K562 (cell line): ENCODE measurements around the gene MRPS33. TPM values are rescaled to one million over a fixed set of nuclear protein-coding genes. Genes with fewer than 3 reads are reported as not detected.

Experiments used
- ATAC-seq: fragments of 200-7000 bp; cut with Tn5 transposase; 3 replicates; pipeline ENCODE4 v1.9.1; 2020; ENCODE audit warnings: moderate library complexity
- BruUV-seq: library from RNA; stranded (reverse); fragments of 400-500 nt; replicated peaks from 2 replicates; lab custom pipeline; 2021; lab: Mats Ljungman, UMichigan
- CTCF ChIA-PET: fragments of 300-600 bp; formaldehyde crosslinking; extraction: SDS; loops from one replicate; lab custom pipeline; 2021; ENCODE audit warnings: low intra/inter-chr PET ratio; lab: Yijun Ruan, JAX
- POLR2A ChIA-PET: fragments of 300-600, 350-650 bp; sonication (Branson Sonifier 250); formaldehyde crosslinking; extraction: SDS; loops from one replicate; lab custom pipeline; 2021; ENCODE audit warnings: antibody characterized with exemption, inconsistent platforms; lab: Yijun Ruan, JAX
- DNase-seq, 4 experiments: peaks; one replicate each; pipeline versions ENCODE4 v3.0.0 to v3.0.0-alpha.2; 2011 to 2018; ENCODE audit warnings: low spot score in 3 of 4, mixed read lengths in 3 of 4; ENCODE audit errors: extremely low read depth in 1 of 4
- FAIRE-seq: peaks from 2 replicates; lab custom pipeline; 2011; peaks lifted over from hg19 to GRCh38; lab: Jason Lieb, UNC
- H2AFZ ChIP-seq: 2 replicates; pipeline ENCODE4 v1.6.0; 2011; ENCODE audit warnings: low read depth, low read length, control low read depth, inconsistent platforms
- H3K27ac ChIP-seq: fragments of 200-600 bp; 3 replicates; pipeline ENCODE4 v1.8.0; 2011; ENCODE audit warnings: low read depth, mild to moderate bottlenecking, control low read depth, inconsistent platforms, low read length, moderate library complexity, mixed read lengths; ENCODE audit errors: extremely low read depth
- H3K27me3 ChIP-seq, 2 experiments: fragments of 300-600 bp in 1 of 2; 2 replicates in 1 of 2; 3 replicates in 1 of 2; pipeline versions ENCODE4 v1.6.0 to v1.8.0; 2011; ENCODE audit warnings: inconsistent platforms in 2 of 2, low read length in 2 of 2, mild to moderate bottlenecking in 1 of 2, mixed read lengths in 1 of 2, moderate library complexity in 1 of 2; ENCODE audit not compliant: control insufficient read depth in 2 of 2, insufficient read depth in 2 of 2
- H3K36me3 ChIP-seq: fragments of 300-600 bp; 3 replicates; pipeline ENCODE4 v1.8.0; 2011; ENCODE audit warnings: mild to moderate bottlenecking, low read length, inconsistent platforms; ENCODE audit not compliant: control insufficient read depth, insufficient read depth
- H3K4me1 ChIP-seq, 2 experiments: fragments of 200-600 bp in 1 of 2; replicated peaks in 1 of 2; 2 replicates in 1 of 2; 3 replicates in 1 of 2; pipeline versions ENCODE4 v1.5.1 to v1.8.0; 2011; ENCODE audit warnings: inconsistent platforms in 2 of 2, low read length in 2 of 2, mild to moderate bottlenecking in 1 of 2, mixed read lengths in 1 of 2, moderate library complexity in 1 of 2; ENCODE audit not compliant: control insufficient read depth in 2 of 2, insufficient read depth in 2 of 2
- H3K4me2 ChIP-seq: 2 replicates; pipeline ENCODE4 v1.6.1; 2011; ENCODE audit warnings: low read length, control low read depth, inconsistent platforms, mixed read lengths; ENCODE audit not compliant: insufficient read depth
- H3K4me3 ChIP-seq: fragments of 200-600 bp; sonication (generic), shearing (Covaris generic); 2 replicates; pipeline ENCODE4 v1.5.1; 2016; ENCODE audit warnings: control low read depth, inconsistent platforms
- H3K79me2 ChIP-seq: fragments of 200-600 bp; 3 replicates; pipeline ENCODE4 v1.8.0; 2011; ENCODE audit warnings: low read length, inconsistent platforms; ENCODE audit not compliant: control insufficient read depth, insufficient read depth
- H3K9ac ChIP-seq, 2 experiments: 2 replicates each; pipeline versions ENCODE4 v1.6.0 to v1.6.1; 2011; ENCODE audit warnings: low read depth in 2 of 2, low read length in 2 of 2, control low read depth in 1 of 2, inconsistent platforms in 1 of 2, mild to moderate bottlenecking in 1 of 2, mixed read lengths in 1 of 2; ENCODE audit not compliant: insufficient read depth in 1 of 2
- H3K9me1 ChIP-seq: one replicate; pipeline ENCODE4 v1.6.0; 2011; ENCODE audit warnings: inconsistent platforms, mild to moderate bottlenecking, low read length, moderate library complexity; ENCODE audit not compliant: control insufficient read depth, insufficient read depth
- H3K9me3 ChIP-seq: replicated peaks from 2 replicates; pipeline ENCODE4 v1.5.1; 2011; ENCODE audit warnings: low read depth, low read length, inconsistent platforms; ENCODE audit not compliant: control insufficient read depth, insufficient read depth
- H4K20me1 ChIP-seq: replicated peaks from 2 replicates; pipeline ENCODE4 v1.6.1; 2011; ENCODE audit warnings: low read length, inconsistent platforms, mixed read lengths; ENCODE audit not compliant: control insufficient read depth, insufficient read depth
- CBX1 ChIP-seq: sonication (generic); IDR thresholded peaks from 2 replicates; pipeline ENCODE4 v1.6.1; 2016; ENCODE audit warnings: antibody characterized with exemption, low read depth, mild to moderate bottlenecking
- CBX3 ChIP-seq, 2 experiments: IDR thresholded peaks; 1 replicate in 1 of 2; 2 replicates in 1 of 2; pipeline ENCODE4 v1.6.1; 2012; ENCODE audit warnings: inconsistent platforms in 2 of 2, low read length in 2 of 2, borderline replicate concordance in 1 of 2, control low read depth in 1 of 2
- CREB1 ChIP-seq, 2 experiments: sonication (generic) in 1 of 2; formaldehyde crosslinking in 1 of 2; IDR thresholded peaks; 2 replicates each; pipeline versions ENCODE4 v1.6.1 to v1.8.0; 2012 to 2022; ENCODE audit warnings: inconsistent platforms in 1 of 2, mild to moderate bottlenecking in 1 of 2, missing genetic modification reagents in 1 of 2, moderate library complexity in 1 of 2
- E2F8 ChIP-seq: fragments of 450-650 bp; IDR thresholded peaks from 2 replicates; pipeline ENCODE4 v1.7.1; 2018; ENCODE audit warnings: mild to moderate bottlenecking, low read depth; ENCODE audit not compliant: partially characterized antibody
- HMBOX1 ChIP-seq: sonication (generic); IDR thresholded peaks from 2 replicates; pipeline ENCODE4 v1.6.1; 2016
- KLF16 ChIP-seq: IDR thresholded peaks from 2 replicates; pipeline ENCODE4 v1.6.1; 2016; ENCODE audit warnings: antibody characterized with exemption
- MAX ChIP-seq: sonication (generic); formaldehyde crosslinking; IDR thresholded peaks from 2 replicates; pipeline ENCODE4 v1.9.0; 2022; ENCODE audit warnings: mild to moderate bottlenecking, missing genetic modification reagents
- MXD1 ChIP-seq: fragments of 250-450 bp; sonication (Bioruptor Pico); IDR thresholded peaks from 2 replicates; pipeline ENCODE4 v1.8.0; 2021; ENCODE audit warnings: borderline replicate concordance, mild to moderate bottlenecking, moderate library complexity; ENCODE audit not compliant: poor library complexity, severe bottlenecking
- NCOA2 ChIP-seq, 2 experiments: fragments of 450-650 bp; IDR thresholded peaks; 2 replicates each; pipeline ENCODE4 v1.6.1; 2018; ENCODE audit warnings: mild to moderate bottlenecking in 2 of 2, moderate library complexity in 1 of 2; ENCODE audit not compliant: partially characterized antibody in 2 of 2
- POLR2H ChIP-seq: IDR thresholded peaks from 2 replicates; pipeline ENCODE4 v1.6.1; 2016; ENCODE audit warnings: missing genetic modification characterization, low read depth, mild to moderate bottlenecking, control low read depth, missing compliant biosample characterization, moderate library complexity
- SRF ChIP-seq, 2 experiments: fragments of 250-450, 450-650 bp in 1 of 2; sonication (Bioruptor Pico) in 1 of 2; sonication (generic) in 1 of 2; formaldehyde crosslinking; IDR thresholded peaks; 2 replicates each; pipeline versions ENCODE4 v1.5.0 to v1.5.1; 2020 to 2022; ENCODE audit warnings: mild to moderate bottlenecking in 1 of 2, missing genetic modification reagents in 1 of 2
- TRIM28 ChIP-seq: fragments of 450-650 bp; IDR thresholded peaks from 2 replicates; pipeline ENCODE4 v1.6.1; 2017
- ZNF212 ChIP-seq: fragments of 450-650 bp; formaldehyde crosslinking; IDR thresholded peaks from 2 replicates; pipeline ENCODE4 v1.4.0; 2020; ENCODE audit warnings: mild to moderate bottlenecking
- ZNF253 ChIP-seq: fragments of 250-450 bp; sonication (Bioruptor Pico); conservative IDR thresholded peaks from 2 replicates; pipeline ENCODE4 v1.6.1; 2021; ENCODE audit warnings: mild to moderate bottlenecking
- ZNF583 ChIP-seq: fragments of 250-450 bp; sonication (Bioruptor Pico); IDR thresholded peaks from 2 replicates; pipeline ENCODE4 v1.4.0; 2020
- WGBS: fragments of 100-300 bp; shearing (Covaris generic); methylation state at CpG from one replicate; pipeline ENCODE4 v1.1.6; 2016; ENCODE audit warnings: low coverage, mixed read lengths; ENCODE audit not compliant: insufficient coverage; ENCODE audit errors: missing lambda C conversion rate; 5-methylcytosine and 5-hydroxymethylcytosine counted together
- in situ Hi-C: fragments of 300-500 bp; cut with MboI; formaldehyde crosslinking; loops from 4 replicates; pipeline ENCODE4 v1.15.0; 2018; ENCODE audit warnings: inconsistent platforms, mixed read lengths
- intact Hi-C: fragments of 100-400 bp; cut with micrococcal nuclease; formaldehyde crosslinking; loops from 2 replicates; pipeline ENCODE4 v1.14.2; 2022
- polyA plus RNA-seq, 8 experiments: library from polyadenylated mRNA; depleted of rRNA in 4 of 8; stranded (reverse) in 5 of 8; unstranded in 3 of 8; fragments of >200 nt; fragmentation: Nextera tagmentation in 2 of 8; fragmentation: Illumina TruSeq in 1 of 8; extraction: Ambion mirVana in 2 of 8; extraction: Trizol in 1 of 8; gene quantifications; 2 replicates each; pipeline versions ENCODE4 v1.2.1 to v1.2.3, GENCODE V29; 2011 to 2014; ENCODE audit warnings: inconsistent platforms in 1 of 8, missing spikeins in 1 of 8
- total RNA-seq, 7 experiments: library from RNA; depleted of rRNA in 6 of 7; stranded (reverse); fragments of >200 nt in 6 of 7; fragmentation: Illumina TruSeq in 2 of 7; extraction: Trizol in 2 of 7; gene quantifications; 2 replicates each; pipeline versions ENCODE4 v1.2.1 to v1.2.3, GENCODE V29; 2011 to 2021; ENCODE audit warnings: low replicate concordance in 1 of 7

The MRPS33 gene
- total and polyA plus RNA-seq, 9 of the 15 experiments (the other 6 are each of a cell fraction or from before 2014, with no cell fraction given), result 81.1 to 442 (median 149) TPM

GRCh38 chr7:141032539-141033323, 18.0 kb upstream of the MRPS33 start (continued):
- TF ChIP-seq SRF (CRISPR knock-in tag; IDR thresholded peaks at IDR 0.05) (0 out of 4 replicates have a peak, but pooled peaks of 1 of the 2 experiments have one; percentile 18), MAX (CRISPR knock-in tag) (peak; percentile 62; the same call in 1 of the 2 replicates)
- TF ChIP-seq, all 486 proteins: peak for 18; not testable (repeated sequence) for 468

GRCh38 chr7:141028767-141029166, 14.0 kb upstream of the MRPS33 start:
- H3K4me2 ChIP-seq, result no peak overlapping the region
- H3K27ac ChIP-seq, result no peak overlapping the region
- BruUV-seq, result no TSS peak
- no peak for DNase-seq
- 1% methylated on average over 3 of the region's 3 CpGs for WGBS
- 0 out of 2 replicates have a peak, but pooled peaks cover 3% of the 10 kb centered on the region for H3K9me3 ChIP-seq
- H3K9ac ChIP-seq, result no peak overlapping the region
- ChIA-PET CTCF (no interaction called here), POLR2A (no interaction called here)
- FAIRE-seq, result peak; percentile 19
- in situ Hi-C loops, result no loop called here
- H3K27me3 ChIP-seq, result no peaks in the 10 kb centered on the region
- no peaks in the 10 kb centered on the region for H4K20me1 ChIP-seq
- H3K4me1 ChIP-seq, result peaks cover 0 to 3% of the 10 kb centered on the region in 2 experiments; a peak in 1 of 5 replicates
- H3K79me2 ChIP-seq, result no peaks in the 10 kb centered on the region
- H3K4me3 ChIP-seq, result no peak overlapping the region
- H2AFZ ChIP-seq, result no peak overlapping the region
- H3K9me1 ChIP-seq, result no peaks in the 10 kb centered on the region
- no peak for ATAC-seq
- H3K36me3 ChIP-seq, result no peaks in the 10 kb centered on the region
- intact Hi-C loops, result no loop called here
- TF ChIP-seq HMBOX1 (no peak), E2F8 (no peak), ZNF583 (CRISPR knock-in tag) (no peak), ZNF212 (CRISPR knock-in tag) (no peak), CBX3 (IDR thresholded peaks at IDR 0.05; ENCODE audit: borderline replicate concordance in 1 of 2, low read length in 2 of 2) (peak in 1 of 2 experiments; percentile 95; a peak in 2 of 3 replicates), KLF16 (no peak), CREB1 (IDR thresholded peaks at IDR 0.05) (no peak), CREB1 (CRISPR knock-in tag; IDR thresholded peaks at IDR 0.05) (no peak), TRIM28 (peak; percentile 89), POLR2H (no peak), CBX1 (0 out of 2 replicates have a peak, but pooled peaks have one; percentile 37), ZNF253 (CRISPR knock-in tag) (no peak), NCOA2 (IDR thresholded peaks at IDR 0.05; ENCODE audit: partially characterized antibody in 2 of 2) (no peak), MXD1 (CRISPR knock-in tag) (no peak)
